Natural killer cell treated with Interleukin-12 subunit alpha and Interleukin-12 subunit beta and Interleukin-15 and Interleukin-18, amount 100 ng/mL, for 72 hours (primary cell): ENCODE measurements around the gene AZU1. TPM values are rescaled to one million over a fixed set of nuclear protein-coding genes. Genes with fewer than 3 reads are reported as not detected.

Experiments used
- ATAC-seq, 2 donors: fragments of 150-1000 bp; cut with Tn5 transposase in 1 of 2; sonication (Bioruptor Pico), chemical (Tn5 transposase) in 1 of 2; 2 replicates each; pipeline ENCODE4 v1.10.0; 2021
- DNase-seq: peaks from one replicate; pipeline ENCODE4 v3.0.0; 2022; ENCODE audit warnings: low spot score
- H3K27ac Mint-ChIP-seq, 2 donors: 1 replicate in 1 of 2; 2 replicates in 1 of 2; pipeline ENCODE4 v1.8.0; 2022; ENCODE audit warnings: mixed read lengths in 2 of 2, mild to moderate bottlenecking in 1 of 2, moderate library complexity in 1 of 2
- H3K27me3 Mint-ChIP-seq, 2 donors: 1 replicate in 1 of 2; 2 replicates in 1 of 2; pipeline ENCODE4 v1.8.0; 2022; ENCODE audit warnings: mixed read lengths in 2 of 2
- H3K36me3 Mint-ChIP-seq: one replicate; pipeline ENCODE4 v1.8.0; 2022; ENCODE audit warnings: mixed read lengths
- H3K4me1 Mint-ChIP-seq, 2 donors: 1 replicate in 1 of 2; 2 replicates in 1 of 2; pipeline ENCODE4 v1.8.0; 2022; ENCODE audit warnings: low read depth in 2 of 2, mixed read lengths in 2 of 2, mild to moderate bottlenecking in 1 of 2
- H3K4me3 Mint-ChIP-seq: one replicate; pipeline ENCODE4 v1.8.0; 2022; ENCODE audit warnings: mixed read lengths
- H3K9me3 Mint-ChIP-seq: 2 replicates; pipeline ENCODE4 v1.8.0; 2022; ENCODE audit warnings: mixed read lengths
- total RNA-seq, 2 donors: library from RNA; stranded (reverse); gene quantifications; one replicate each; pipeline ENCODE4 v1.2.3, GENCODE V29; 2022

The AZU1 gene
- total RNA-seq, 2 donors from 2014 or later = 0.25 to 0.36 TPM

DNA sequence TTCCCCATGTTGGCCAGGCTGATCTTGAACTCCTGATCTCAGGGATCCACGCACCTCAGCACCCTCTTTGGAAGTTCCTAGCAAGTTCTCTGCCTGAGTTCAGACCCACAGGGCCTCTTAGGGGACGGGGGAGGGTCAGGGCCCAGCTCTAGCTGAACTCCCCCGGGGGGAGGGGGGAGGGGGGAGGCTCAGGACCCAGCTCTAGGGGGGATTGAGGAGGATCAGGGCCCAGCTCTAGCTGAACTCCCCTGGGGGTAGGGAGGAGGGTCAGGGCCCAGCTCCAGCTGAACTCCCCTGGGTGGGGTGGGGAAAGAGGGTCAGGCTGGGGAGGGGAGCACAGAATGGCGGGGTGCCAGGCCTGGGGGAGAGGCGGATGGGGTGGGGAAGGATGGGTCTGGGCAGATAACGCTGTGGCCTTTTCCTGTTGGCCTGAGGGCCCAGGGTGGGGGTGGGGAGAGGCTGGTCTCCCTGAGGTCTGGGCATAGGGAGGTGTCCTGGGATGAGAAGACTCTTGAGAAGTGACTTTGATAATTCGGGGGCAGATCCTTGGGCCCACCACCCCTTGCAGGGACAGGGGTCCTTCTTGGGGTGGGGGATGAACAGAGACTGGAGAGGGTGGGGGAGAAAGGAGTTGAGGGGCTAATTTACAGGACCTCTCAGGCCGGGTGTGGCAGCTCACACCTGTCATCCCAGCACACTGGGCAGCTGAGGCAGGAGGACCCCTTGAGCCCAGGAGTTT, 35.9 kb upstream of the AZU1 start:
- Mint-ChIP-seq H3K4me1 (peaks cover 0 to 5% of the 10 kb centered on the region in 2 donors), H3K27ac (peak overlapping the region in 1 of 2 donors; percentile 31), H3K27me3 (peaks cover 0 to 5% of the 10 kb centered on the region in 2 donors), H3K36me3 (no peaks in the 10 kb centered on the region), H3K4me3 (no peak overlapping the region), H3K9me3 (no peaks in the 10 kb centered on the region)
- no peak for DNase-seq
- ATAC-seq = no peak

DNA sequence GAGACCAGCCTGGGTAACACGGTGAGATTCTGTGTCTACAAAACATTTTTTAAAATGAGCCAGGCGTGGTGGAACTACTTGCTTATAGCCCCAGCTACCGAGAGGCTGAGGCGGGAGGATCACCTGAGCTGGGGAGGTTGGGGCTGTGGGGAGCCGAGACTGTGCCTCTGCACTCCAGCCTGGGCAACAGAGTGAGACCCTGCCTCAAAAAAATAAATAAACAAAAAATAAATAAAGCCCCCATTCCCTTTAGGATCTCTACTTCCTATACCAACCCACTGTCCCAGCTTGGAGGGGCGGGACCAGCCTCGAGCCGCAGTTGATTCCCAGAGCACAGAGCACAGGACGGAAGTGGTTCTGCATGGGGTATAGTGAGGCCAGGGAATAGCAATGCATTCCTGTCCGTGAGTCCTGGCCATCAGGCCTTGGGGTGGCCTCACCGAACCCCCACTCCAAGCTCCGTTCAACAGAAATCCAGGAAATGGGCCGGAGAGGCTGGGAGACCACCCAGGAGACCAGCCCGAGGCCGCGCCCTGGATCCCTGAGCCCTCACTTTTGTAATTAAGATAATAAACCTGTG, 35.2 kb upstream of the AZU1 start:
- DNase-seq (no peak), ATAC-seq (no peak)
- peak overlapping the region in 1 of 2 donors; percentile 31 for H3K27ac Mint-ChIP-seq
- H3K4me3 Mint-ChIP-seq = no peak overlapping the region
- no peaks in the 10 kb centered on the region for H3K9me3 Mint-ChIP-seq
- no peaks in the 10 kb centered on the region for H3K36me3 Mint-ChIP-seq
- H3K4me1 Mint-ChIP-seq = peaks cover 0 to 7% of the 10 kb centered on the region in 2 donors
- peaks cover 0 to 5% of the 10 kb centered on the region in 2 donors for H3K27me3 Mint-ChIP-seq

DNA sequence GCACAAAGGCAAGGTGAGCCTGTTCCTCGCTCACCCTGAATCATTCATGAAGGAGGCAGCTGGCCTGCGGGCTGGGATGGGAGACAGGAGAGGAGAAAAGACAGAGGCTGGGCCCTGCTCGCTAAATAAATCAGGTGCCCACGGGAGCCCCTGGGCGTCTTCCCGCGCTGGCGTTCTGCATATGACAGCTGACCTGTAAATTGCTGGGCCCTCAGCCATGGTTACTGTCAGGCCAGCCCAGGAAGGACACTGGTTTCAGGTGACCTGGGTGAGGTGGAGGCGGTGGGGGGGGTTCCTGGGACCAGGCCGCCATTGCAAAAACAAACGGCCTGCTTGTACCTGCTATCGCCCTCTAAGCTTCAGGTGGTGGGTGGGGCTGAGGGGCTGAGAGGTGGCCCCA, 33.8 kb upstream of the AZU1 start:
- Mint-ChIP-seq H3K36me3 (no peaks in the 10 kb centered on the region), H3K27ac (no peak overlapping the region)
- DNase-seq = no peak

DNA sequence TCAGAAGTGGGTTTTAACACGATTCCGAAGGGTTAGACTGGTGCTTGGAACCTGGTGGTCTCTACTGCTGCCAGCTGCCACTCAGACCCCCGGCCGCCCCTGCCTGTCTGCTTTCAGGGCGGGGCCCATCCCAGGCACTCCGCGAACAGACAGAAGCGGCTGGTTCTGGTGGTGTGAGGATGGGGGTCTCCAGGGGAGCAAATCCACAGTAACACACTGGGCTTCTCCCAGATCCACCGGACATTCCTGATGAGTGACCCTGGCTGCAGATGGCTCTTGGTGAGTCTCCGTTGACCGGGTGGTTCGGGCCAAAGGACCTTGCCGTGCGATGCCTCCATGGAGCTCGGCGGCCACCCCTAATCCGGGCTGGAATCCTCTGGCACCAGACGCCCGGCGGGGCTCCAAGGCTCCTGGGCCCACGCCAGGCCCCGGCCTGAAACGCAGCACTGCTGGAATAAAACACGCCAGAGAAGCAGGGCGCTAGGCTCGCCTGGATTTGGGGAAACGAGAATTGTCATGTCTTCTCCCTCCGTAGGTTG, 32.5 kb upstream of the AZU1 start:
- Mint-ChIP-seq H3K27ac (no peak overlapping the region), H3K4me3 (no peak overlapping the region)
- DNase-seq = no peak

More for the DNA sequence above, 33.8 kb upstream of the AZU1 start:
- ATAC-seq = no peak
- H3K9me3 Mint-ChIP-seq = no peaks in the 10 kb centered on the region
- H3K27me3 Mint-ChIP-seq = peaks cover 0 to 5% of the 10 kb centered on the region in 2 donors
- peaks cover under 1 to 9% of the 10 kb centered on the region in 2 donors for H3K4me1 Mint-ChIP-seq
- peak overlapping the region; percentile 30 for H3K4me3 Mint-ChIP-seq

DNA sequence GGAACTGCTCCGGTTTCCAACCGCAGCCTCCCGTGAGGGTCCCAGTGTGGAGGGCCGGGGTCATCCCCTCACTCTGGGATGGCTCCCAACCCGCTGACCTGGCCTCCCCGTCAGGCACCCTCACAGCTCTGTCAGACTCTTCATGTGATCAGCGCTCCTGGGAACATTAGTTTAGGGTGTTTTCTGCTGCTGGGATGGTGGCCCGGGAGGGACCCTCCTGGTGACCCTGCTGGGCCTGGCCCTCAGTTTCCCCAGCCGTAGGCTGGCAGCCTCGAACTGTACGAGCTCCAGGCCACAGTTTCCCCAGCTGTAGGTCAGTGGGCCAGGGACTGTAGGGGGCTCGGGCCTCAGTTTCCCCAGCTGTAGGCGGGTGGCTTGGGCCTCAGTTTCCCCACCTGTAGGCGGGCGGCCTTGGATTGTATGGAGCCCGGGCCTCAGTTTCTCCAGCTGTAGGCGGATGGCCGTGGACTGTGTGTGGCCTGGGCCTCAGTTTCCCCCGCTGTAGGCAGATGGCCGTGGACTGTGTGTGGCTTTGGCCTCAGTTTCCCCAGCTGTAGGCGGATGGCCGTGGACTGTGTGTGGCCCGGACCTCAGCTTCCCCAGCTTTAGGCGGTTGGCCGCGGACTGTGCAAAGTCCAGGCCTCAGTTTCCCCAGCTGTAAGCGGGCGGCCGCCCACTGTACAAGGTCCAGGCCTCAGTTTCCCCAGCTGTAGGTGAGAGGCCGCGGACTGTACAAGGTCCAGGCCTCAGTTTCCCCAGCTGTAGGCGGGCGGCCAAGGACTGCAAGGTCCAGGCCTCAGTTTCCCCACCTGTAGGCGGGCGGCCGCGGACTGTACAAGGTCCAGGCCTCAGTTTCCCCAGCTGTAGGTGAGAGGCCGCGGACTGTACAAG, 31.7 kb upstream of the AZU1 start:
- no peak for DNase-seq
- Mint-ChIP-seq H3K36me3 (peaks cover 14% of the 10 kb centered on the region), H3K9me3 (no peaks in the 10 kb centered on the region), H3K27me3 (no peaks in the 10 kb centered on the region), H3K4me1 (peaks cover 21 to 24% of the 10 kb centered on the region in 2 donors), H3K27ac (peak overlapping the region in 1 of 2 donors; percentile 74), H3K4me3 (no peak overlapping the region)
- ATAC-seq = no peak

More for the DNA sequence above, 32.5 kb upstream of the AZU1 start:
- Mint-ChIP-seq H3K4me1 (peaks cover 14 to 18% of the 10 kb centered on the region in 2 donors), H3K9me3 (no peaks in the 10 kb centered on the region), H3K27me3 (no peaks in the 10 kb centered on the region), H3K36me3 (peaks cover 9% of the 10 kb centered on the region)
- ATAC-seq = no peak

DNA sequence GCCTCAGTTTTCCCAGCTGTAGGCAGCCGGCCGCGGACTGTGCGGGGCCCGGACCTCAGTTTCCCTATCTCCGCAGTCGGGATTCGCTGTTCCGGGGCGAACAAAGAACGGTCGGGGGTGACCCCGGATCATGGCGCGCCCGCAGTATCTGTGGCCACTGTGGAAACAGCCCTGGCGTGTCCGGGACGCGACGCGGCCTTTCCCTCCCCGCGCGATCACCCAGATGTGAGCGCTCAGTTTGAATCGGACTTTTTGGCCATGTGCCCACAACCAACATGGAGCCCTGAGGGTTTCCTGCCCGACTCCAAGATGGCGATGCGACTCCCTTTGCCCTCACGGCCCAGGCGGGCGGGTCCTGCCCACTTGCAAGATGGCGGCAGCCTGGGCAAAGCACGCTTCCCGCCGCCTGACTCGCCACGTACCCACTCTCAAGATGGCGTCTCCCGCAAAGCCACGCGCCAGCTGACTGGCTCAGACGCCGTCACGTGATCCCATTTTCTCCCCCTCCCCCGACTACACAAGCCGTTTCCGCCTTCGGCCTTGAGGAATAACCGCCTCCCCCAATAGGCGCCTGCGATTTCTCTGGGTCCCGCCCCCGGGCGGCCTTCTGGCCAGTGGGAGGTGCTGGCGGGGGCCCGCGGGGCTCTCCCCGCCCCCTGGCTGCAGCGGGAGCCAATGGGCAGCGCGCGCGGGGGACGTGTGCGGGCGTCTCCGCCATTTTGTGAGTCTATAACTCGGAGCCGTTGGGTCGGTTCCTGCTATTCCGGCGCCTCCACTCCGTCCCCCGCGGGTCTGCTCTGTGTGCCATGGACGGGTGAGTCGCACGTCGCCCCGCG, 30.7 kb upstream of the AZU1 start, which contains the start of gene PTBP1:
PTBP1 (plus strand) TSS at position 761 of the 836 bp plus-strand sequence; CDS start at position 807, 46 bp downstream.
- peaks cover 14% of the 10 kb centered on the region for H3K36me3 Mint-ChIP-seq
- H3K9me3 Mint-ChIP-seq = no peaks in the 10 kb centered on the region
- peak; percentile 100 for DNase-seq
- peak; percentile 92 to 93 for ATAC-seq
- H3K4me3 Mint-ChIP-seq = peak within 1 kb of the TSS; percentile 91
- peak within 1 kb of the TSS; percentile 84 to 94 for H3K27ac Mint-ChIP-seq
- H3K4me1 Mint-ChIP-seq = peaks cover 21 to 31% of the 10 kb centered on the region in 2 donors
- H3K27me3 Mint-ChIP-seq = no peaks in the 10 kb centered on the region

DNA sequence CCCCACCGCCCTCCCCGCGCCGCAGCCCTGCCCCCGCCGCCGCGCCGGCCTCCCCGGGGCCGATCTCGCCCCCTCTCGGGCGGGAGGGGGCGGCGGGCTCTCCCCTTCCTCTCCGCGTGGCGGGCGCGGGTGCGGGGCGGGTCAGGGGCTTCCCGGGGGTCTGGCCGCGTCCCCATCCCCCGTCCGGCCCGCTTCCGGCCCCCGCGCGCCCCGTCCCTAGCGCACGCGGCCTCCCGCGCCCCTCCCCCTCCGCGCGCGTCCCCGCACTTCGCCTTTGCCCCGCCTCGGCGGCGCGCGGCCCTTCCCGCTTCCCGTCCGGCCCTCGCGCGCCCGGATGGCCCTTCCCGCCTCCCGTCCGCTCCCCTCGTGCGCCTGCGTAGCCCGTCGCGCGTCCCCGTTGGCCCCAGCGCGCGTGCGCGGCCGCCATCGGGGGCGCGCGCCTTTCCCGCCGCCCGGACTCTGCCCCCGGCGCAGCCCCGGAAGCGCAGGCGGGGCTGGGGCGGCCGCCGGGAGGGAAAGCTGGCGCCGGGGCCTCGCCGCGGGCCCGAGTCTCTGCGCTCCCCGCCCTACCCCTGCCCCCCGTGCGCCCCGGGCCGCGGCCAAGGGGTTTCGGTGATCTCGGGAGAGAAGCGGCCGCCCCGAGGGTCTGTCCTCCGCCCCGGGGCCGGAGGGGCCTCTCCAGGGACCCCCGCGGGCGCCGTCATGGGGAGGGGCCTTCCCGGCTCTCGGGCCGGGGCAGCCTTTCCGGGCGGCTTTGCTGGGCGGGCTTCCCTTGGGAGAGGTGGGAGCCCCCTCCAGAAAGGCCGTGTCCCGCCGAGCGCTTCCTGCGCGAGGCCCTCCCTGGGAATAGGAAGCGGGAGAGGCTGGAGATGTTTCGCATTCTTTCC, 29.9 kb upstream of the AZU1 start:
- ATAC-seq (peak; percentile 68 to 69), DNase-seq (peak; percentile 96)
- Mint-ChIP-seq H3K27ac (peak overlapping the region; percentile 79 to 84), H3K27me3 (no peaks in the 10 kb centered on the region), H3K4me1 (peaks cover 21 to 37% of the 10 kb centered on the region in 2 donors), H3K9me3 (no peaks in the 10 kb centered on the region), H3K36me3 (peaks cover 14% of the 10 kb centered on the region), H3K4me3 (peak overlapping the region; percentile 91)

DNA sequence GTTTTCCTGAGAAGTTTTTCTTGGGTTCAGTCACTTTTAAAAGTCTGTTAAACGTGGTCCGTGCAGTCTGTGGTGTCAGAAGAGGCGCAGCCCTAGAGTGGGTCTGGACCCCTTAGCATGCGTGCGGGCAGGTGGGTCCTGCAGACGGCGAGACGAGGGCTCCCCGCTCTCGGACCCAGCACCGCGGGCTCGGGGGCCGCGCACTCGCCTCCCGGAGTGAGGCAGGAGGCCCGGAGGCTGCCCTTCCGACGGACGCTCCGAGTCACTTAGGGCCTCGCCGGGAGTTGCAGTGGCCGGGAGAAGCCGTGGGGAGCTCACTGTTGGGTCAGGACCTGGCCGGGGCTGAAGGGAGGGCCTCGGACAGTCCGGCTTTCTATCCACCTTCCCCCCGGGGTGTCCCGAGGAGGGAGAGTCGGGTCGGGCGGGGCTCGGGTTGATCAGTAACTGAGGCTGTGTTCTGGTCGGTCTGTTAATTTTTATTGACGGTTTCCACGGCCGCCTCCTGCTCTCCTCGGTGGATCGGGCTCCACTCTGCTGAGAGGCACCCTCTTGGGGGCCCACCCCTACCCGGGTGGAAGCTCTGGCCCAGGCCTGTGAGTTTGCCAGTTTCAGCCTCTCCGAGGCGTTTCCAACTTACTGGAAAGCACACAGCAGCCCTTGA, 29.1 kb upstream of the AZU1 start:
- H3K4me1 Mint-ChIP-seq = peaks cover 21 to 41% of the 10 kb centered on the region in 2 donors
- peak overlapping the region; percentile 91 for H3K4me3 Mint-ChIP-seq
- ATAC-seq (no peak), DNase-seq (no peak)
- peak overlapping the region; percentile 84 to 88 for H3K27ac Mint-ChIP-seq
- no peaks in the 10 kb centered on the region for H3K9me3 Mint-ChIP-seq
- peaks cover 14% of the 10 kb centered on the region for H3K36me3 Mint-ChIP-seq
- no peaks in the 10 kb centered on the region for H3K27me3 Mint-ChIP-seq

DNA sequence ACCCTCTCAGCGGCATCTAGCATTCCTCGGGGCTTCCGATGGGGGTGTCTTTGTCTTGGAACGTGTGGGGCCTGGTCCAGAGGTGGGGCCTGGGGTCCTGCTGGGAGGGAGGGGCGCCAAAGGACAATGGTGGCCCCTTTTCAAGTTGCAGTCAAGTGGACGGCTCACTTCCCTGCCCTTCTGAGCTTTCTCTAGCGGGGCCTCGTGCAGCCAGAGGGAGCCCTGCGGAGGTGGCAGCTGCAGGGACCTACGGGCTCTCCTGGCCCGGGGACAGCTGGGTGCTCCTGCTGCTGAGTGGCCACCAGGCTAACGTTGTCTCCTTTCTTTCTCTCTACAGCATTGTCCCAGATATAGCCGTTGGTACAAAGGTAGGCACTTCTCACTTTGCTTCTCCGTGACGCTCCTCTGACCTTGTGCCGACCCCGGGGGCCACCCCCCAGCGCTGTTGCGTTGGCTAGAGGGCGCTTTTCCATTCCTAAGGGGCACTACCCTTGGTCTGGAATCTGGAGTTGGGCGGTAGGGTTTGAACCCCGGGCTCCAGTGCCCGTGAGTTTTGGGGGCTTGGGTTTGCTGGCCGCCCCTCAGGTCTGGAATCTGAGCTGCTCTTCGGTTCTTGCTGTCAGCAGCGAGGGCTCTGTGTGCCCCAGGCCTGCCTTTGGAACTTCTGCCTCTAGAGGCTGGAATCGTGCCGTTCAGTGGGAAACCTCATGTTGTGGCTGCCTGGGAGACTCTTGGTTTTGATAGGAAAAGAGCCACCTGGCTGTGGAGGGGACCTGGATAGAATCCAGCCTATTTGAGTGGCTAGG, 28.4 kb upstream of the AZU1 start:
- H3K4me3 Mint-ChIP-seq = peak overlapping the region; percentile 91
- ATAC-seq = no peak
- no peak for DNase-seq
- no peaks in the 10 kb centered on the region for H3K9me3 Mint-ChIP-seq
- no peaks in the 10 kb centered on the region for H3K27me3 Mint-ChIP-seq
- H3K27ac Mint-ChIP-seq = peak overlapping the region; percentile 84 to 88
- peaks cover 14% of the 10 kb centered on the region for H3K36me3 Mint-ChIP-seq
- H3K4me1 Mint-ChIP-seq = peaks cover 21 to 41% of the 10 kb centered on the region in 2 donors

DNA sequence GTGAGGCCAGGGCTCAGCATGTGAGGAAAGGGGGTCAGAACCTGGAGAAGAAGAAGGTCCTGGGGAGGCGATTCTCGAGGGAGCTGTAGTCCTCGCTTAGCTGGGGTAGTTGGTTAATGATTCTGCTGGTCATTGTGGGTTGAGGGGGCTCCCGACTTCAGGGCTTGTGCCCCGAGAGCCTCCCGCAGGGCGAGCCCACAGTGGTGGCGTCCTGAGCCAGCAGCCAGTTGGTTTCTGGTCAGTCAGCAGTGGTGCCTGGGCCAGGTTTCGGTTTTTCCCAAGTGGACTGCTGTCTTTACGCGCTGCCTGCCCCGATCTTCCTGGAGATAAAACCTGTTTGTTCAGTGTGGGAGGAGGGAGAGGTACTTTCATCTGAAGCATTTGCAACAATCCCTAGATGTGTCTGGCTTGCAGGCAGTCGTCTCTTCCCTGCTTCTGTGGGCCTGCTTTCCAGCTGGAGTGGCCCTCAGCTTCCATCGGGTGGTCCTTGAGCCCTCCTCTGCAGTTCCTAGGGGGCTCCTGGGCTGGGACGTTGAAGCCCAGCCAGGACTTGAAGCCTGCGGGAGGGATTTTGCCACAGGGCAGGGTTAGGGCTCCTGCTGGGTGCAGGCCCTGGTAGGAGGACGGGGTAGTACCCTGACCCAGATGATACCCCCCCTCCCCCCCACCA, 27.1 kb upstream of the AZU1 start:
- no peak for ATAC-seq
- Mint-ChIP-seq H3K27me3 (no peaks in the 10 kb centered on the region), H3K4me3 (peak overlapping the region; percentile 91), H3K36me3 (peaks cover 14% of the 10 kb centered on the region), H3K4me1 (peaks cover 21 to 41% of the 10 kb centered on the region in 2 donors), H3K9me3 (no peaks in the 10 kb centered on the region), H3K27ac (peak overlapping the region; percentile 84 to 88)
- no peak for DNase-seq
